Limb (tissue), 2 donors: Measurements from ENCODE around the gene WDR19.

ENCODE experiments used
- DNase-seq, 2 donors: peaks; one replicate each; pipeline ENCODE4 v3.0.0-alpha.2; 2016; ENCODE audit errors: extremely low spot score in 2 of 2

Gene WDR19

GRCh38 chr4:39302901-39303300, 120.6 kb downstream of the WDR19 start:
- DNase-seq, result no peak

GRCh38 chr4:39303871-39304270, 121.5 kb downstream of the WDR19 start:
- DNase-seq, result no peak

- no peak for DNase-seq
These were observed 122.3 kb downstream of the WDR19 start for GRCh38 chr4:39304651-39305050.

GRCh38 chr4:39305912-39306677, 123.8 kb downstream of the WDR19 start:
- no peak for DNase-seq

- peak in 1 of 2 donors; percentile 47 for DNase-seq
These were observed 126.3 kb downstream of the WDR19 start for GRCh38 chr4:39308611-39309010.

GRCh38 chr4:39312816-39313215, 130.5 kb downstream of the WDR19 start:
- no peak for DNase-seq

GRCh38 chr4:39319676-39320075, 137.3 kb downstream of the WDR19 start:
- no peak for DNase-seq

- DNase-seq, result no peak
These were observed 138.2 kb downstream of the WDR19 start for GRCh38 chr4:39320381-39321115.

- no peak for DNase-seq
These were observed 141.5 kb downstream of the WDR19 start for GRCh38 chr4:39323821-39324220.

GRCh38 chr4:39324446-39324845, 142.1 kb downstream of the WDR19 start:
- DNase-seq, result no peak

GRCh38 chr4:39324897-39325613, 142.7 kb downstream of the WDR19 start:
- no peak for DNase-seq

- no peak for DNase-seq
These were observed 144.2 kb downstream of the WDR19 start for GRCh38 chr4:39326468-39326977.

GRCh38 chr4:39330353-39330752, 148.0 kb downstream of the WDR19 start:
- DNase-seq, result no peak

- DNase-seq, result no peak
These were observed 148.9 kb downstream of the WDR19 start for GRCh38 chr4:39331191-39331590.
